NCI-H1105 treated with DMSO at 0.1 percent for 48 hours (cell line): ENCODE results near the gene SEC14L6.

Source experiments
- DNase-seq: peaks from one replicate; lab custom pipeline; 2025; lab: John Stamatoyannopoulos, UW

The SEC14L6 gene

GRCh38 chr22:30492144-30492543 lies 54.4 kb downstream of the SEC14L6 start:
- DNase-seq: no peak

DNA sequence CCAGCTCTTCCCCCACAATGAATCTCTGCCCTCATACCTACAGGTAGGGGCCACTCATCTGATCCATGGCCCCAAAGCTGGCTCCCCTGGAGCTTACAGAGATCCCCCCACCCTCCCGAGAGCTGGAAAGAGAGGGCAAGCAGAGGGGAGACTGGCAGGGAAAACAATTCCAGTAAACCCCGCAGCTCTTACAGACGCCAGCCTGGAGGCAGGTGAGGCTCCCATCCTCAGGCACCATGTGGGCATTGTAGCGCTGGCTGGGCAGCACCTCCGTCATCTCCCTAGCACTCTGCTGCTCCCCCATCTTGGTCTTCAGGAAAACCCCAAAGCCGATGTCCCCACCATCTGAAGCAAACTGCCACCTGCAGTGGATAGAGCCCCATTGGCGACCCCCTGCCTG lies 55.2 kb downstream of the SEC14L6 start:
- DNase-seq: no peak

- no peak for DNase-seq
These were observed 56.1 kb downstream of the SEC14L6 start for GRCh38 chr22:30490399-30490798.

DNA sequence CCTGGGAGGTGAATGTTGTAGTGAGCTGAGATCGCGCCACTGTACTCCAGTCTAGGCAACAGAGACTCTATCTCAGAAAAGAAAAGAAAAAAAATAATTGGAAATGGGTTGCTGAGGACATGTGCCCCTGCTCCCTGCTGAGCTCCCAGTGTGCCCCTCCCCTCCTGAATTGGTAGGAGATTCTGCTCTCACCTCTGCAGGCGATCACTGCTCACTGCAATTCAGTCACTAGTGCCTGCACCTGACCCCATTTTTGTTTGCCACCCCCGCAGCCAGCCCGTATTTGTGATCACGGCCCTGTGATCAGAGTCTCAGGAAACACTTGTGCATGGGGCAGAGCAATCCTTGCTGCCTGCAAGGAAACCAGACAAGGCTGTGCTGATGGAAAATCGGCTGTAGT lies 58.4 kb downstream of the SEC14L6 start:
- DNase-seq: no peak

GRCh38 chr22:30486661-30487115 lies 59.9 kb downstream of the SEC14L6 start:
- DNase-seq: no peak

GRCh38 chr22:30486118-30486517 lies 60.4 kb downstream of the SEC14L6 start:
- DNase-seq: no peak

DNA sequence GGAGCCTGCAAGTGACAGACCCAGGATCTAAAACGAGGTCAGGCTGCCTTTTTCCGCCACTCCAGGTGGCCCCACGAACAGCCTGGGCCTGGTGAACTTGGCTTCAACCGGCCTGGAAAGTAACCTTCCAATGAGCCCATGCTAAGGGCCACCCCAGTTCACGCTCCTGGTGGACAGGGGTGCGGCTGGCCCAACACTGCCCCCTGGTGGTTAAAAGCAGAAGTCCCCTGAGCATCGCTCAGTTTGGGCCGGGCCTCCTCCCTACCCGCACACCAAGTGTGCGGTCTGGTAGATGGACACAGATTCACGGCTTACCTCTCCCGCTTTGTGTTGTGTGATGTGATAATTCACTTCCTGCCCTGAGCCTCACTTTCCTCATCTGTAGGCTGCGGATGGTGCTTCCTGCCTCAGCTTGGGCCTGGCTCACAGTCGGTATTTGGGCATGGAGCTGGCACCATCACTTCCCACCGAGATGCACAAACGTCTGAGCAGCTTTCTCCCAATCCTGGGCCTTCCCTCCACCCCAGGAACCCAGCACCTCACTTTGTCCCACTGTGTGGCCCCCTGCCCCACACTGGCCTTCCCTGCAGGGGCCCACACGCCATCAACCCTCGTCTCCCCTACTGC lies 61.1 kb downstream of the SEC14L6 start:
- peak; percentile 24 for DNase-seq

DNA sequence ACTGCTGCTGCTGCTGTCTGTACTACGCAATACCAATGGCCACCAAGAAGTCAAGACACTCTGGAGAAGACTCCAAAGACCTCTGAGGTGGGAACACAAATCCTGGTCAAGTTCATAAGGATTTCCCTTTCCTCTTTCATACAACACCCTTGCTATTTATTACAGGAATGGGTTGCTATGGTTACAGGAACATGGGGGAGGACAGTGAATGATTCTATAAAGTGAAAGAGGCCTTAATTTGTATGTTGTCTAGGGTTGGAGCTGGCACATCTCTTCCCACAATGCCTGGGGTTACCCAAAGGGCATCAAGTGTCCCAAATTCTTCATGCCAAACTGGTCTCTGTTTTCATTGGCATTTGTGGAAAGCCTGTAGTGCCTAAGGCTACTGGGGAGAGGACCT lies 63.4 kb downstream of the SEC14L6 start:
- no peak for DNase-seq

- DNase-seq: no peak
These were observed 64.8 kb downstream of the SEC14L6 start for GRCh38 chr22:30481711-30482110.

- no peak for DNase-seq
These were observed 66.6 kb downstream of the SEC14L6 start for GRCh38 chr22:30479981-30480380.

- DNase-seq: peak; percentile 26
These were observed 71.7 kb downstream of the SEC14L6 start for GRCh38 chr22:30474683-30475424.

GRCh38 chr22:30474121-30474520 lies 72.4 kb downstream of the SEC14L6 start:
- no peak for DNase-seq

- no peak for DNase-seq
These were observed 73.4 kb downstream of the SEC14L6 start for GRCh38 chr22:30472994-30473720.
